Heart right ventricle (tissue), 16 donors: Measurements from ENCODE around the gene COL25A1. TPM values are rescaled to one million over a fixed set of nuclear protein-coding genes. Genes with fewer than 3 reads are reported as not detected.

Experiments used
- ATAC-seq, 8 donors: fragments of 200-7000 bp; cut with Tn5 transposase; one replicate each; pipeline ENCODE4 v1.9.1; 2020; ENCODE audit warnings: mild to moderate bottlenecking in 8 of 8, moderate library complexity in 8 of 8, moderate number of reproducible peaks in 1 of 8
- DNase-seq, 2 donors: peaks; one replicate each; pipeline ENCODE4 v3.0.0-alpha.2; 2020
- H3K27ac ChIP-seq, 10 donors: fragments of 200-600 bp; sonication (generic) in 2 of 10; one replicate each; pipeline versions ENCODE4 v1.5.0 to v1.8.0; 2020 to 2022; ENCODE audit warnings: mild to moderate bottlenecking in 3 of 10
- H3K27me3 ChIP-seq, 7 donors: fragments of 200-600 bp; one replicate each; pipeline ENCODE4 v1.8.0; 2021 to 2022; ENCODE audit warnings: mild to moderate bottlenecking in 2 of 7
- H3K36me3 ChIP-seq, 9 donors: fragments of 200-600 bp; sonication (generic) in 1 of 9; one replicate each; pipeline versions ENCODE4 v1.5.0 to v1.8.0; 2020 to 2022; ENCODE audit warnings: mild to moderate bottlenecking in 2 of 9
- H3K4me1 ChIP-seq, 9 donors: fragments of 200-600 bp; sonication (generic) in 1 of 9; one replicate each; pipeline versions ENCODE4 v1.5.0 to v1.8.0; 2020 to 2022; ENCODE audit warnings: mild to moderate bottlenecking in 4 of 9
- H3K4me3 ChIP-seq, 10 donors: fragments of 200-600 bp; sonication (generic) in 2 of 10; one replicate each; pipeline versions ENCODE4 v1.5.0 to v1.8.0; 2020 to 2022; ENCODE audit warnings: mild to moderate bottlenecking in 7 of 10, moderate library complexity in 2 of 10
- H3K9me3 ChIP-seq, 11 donors: fragments of 200-600 bp in 10 of 11; sonication (generic) in 2 of 11; one replicate each; pipeline versions ENCODE4 v1.5.0 to v1.8.0; 2013 to 2022; ENCODE audit warnings: mild to moderate bottlenecking in 2 of 11, control low read depth in 1 of 11, moderate library complexity in 1 of 11
- CTCF ChIP-seq, 9 donors: fragments of 200-600 bp; sonication (generic) in 2 of 9; IDR thresholded peaks; one replicate each; pipeline versions ENCODE4 v1.5.0 to v1.8.0; 2021 to 2022; ENCODE audit warnings: antibody characterized with exemption in 9 of 9, mild to moderate bottlenecking in 5 of 9, moderate library complexity in 1 of 9
- WGBS, 2 donors: extraction: QIAGEN DNeasy Blood & Tissue Kit; methylation state at CpG; one replicate each; pipeline ENCODE4 v1.1.7; 2013; ENCODE audit warnings: inconsistent platforms in 1 of 2; 5-methylcytosine and 5-hydroxymethylcytosine counted together
- intact Hi-C, 10 donors: fragments of 100-400 bp; cut with DNase I; formaldehyde crosslinking; loops; one replicate each; pipeline versions ENCODE4 v1.11.1 to v1.14.2; 2022
- polyA plus RNA-seq, 2 donors: library from polyadenylated mRNA; stranded (reverse); fragments of 200-250 nt; gene quantifications; one replicate each; pipeline ENCODE4 v1.2.3, GENCODE V29; 2013
- total RNA-seq, 10 donors: library from RNA; stranded (reverse); fragmentation: NEBNext Ultra II Directional in 3 of 10; extraction: Animal tissue kit (Norgen Biotek cat#: 25700) in 3 of 10; gene quantifications; one replicate each; pipeline versions ENCODE4 v1.2.1 to v1.2.4, GENCODE V29; 2021 to 2023
- donor health status: Arrhythmogenic right ventricular cardiomyopathy.
- donor health status: ischemic (EF 13 %, LVEDD 7.1; RV severe dilation, severe dysfunction).
- donor health status: healthy with polysubstance abuse.
- donor health status: DM: no; HTN: yes; CAD: no.
- donor health status: DM: no; HTN: no; CAD: no.
- donor health status: ischemic (EF 25% LVEDD 6.9; RV normal size, moderate dysfunction).
- donor health status: ischemic (EF 25% LVEDD 5.7; RV mildly dilated, moderate dysfunction).
- donor health status: healthy.
- donor health status: DM: yes; HTN: yes; CAD: no.
- donor health status: Ischemic cardiomyopathy.
- donor health status: ischemic (EF 35%, LVEDD 5.7; RV mildly dilated, moderate dysfunction).
- donor health status: nonischemic (EF 11% LVEDD 7.7; RV severe dilation, severe dysfunction).
- donor health status: DM: yes; HTN: yes; CAD: no.
- donor health status: PGD.
- donor health status: ischemic (EF 29% LVEDD 5.4; RV normal size, mild dysfunction).
- donor health status: nonischemic (EF 23%, LVEDD 6.1; RV moderate dilation, normal function).

The COL25A1 gene
- total and polyA plus RNA-seq, 12 donors, result 0.07 to 1.2 (median 0.41) TPM

GRCh38 chr4:109327641-109328040, 25.2 kb upstream of the COL25A1 start:
- no peak for TF ChIP-seq CTCF (IDR thresholded peaks at IDR 0.05)
- Histone ChIP-seq H3K27ac (no peak overlapping the region), H3K27me3 (no peaks in the 10 kb centered on the region), H3K9me3 (peaks cover 0 to 30% (median 9%) of the 10 kb centered on the region in 11 donors), H3K36me3 (no peaks in the 10 kb centered on the region), H3K4me3 (no peak overlapping the region), H3K4me1 (no peaks in the 10 kb centered on the region)
- intact Hi-C loops, result no loop called here
- ATAC-seq (no peak), DNase-seq (no peak)
- WGBS, 2 donors, result 90 to 93% methylated on average over 2 of the region's 2 CpGs

- no peak for DNase-seq
- ATAC-seq, result no peak
- H3K9me3 ChIP-seq, result peaks cover 0 to 40% (median 10%) of the 10 kb centered on the region in 11 donors
- no peak overlapping the region for H3K4me3 ChIP-seq
- no peak overlapping the region for H3K27ac ChIP-seq
- H3K36me3 ChIP-seq, result no peaks in the 10 kb centered on the region
- no peaks in the 10 kb centered on the region for H3K4me1 ChIP-seq
- no peaks in the 10 kb centered on the region for H3K27me3 ChIP-seq
- TF ChIP-seq CTCF (IDR thresholded peaks at IDR 0.05), result no peak
- 84 to 91% methylated on average over 2 of the region's 2 CpGs for WGBS, 2 donors
- intact Hi-C loops, result no loop called here
These were observed 23.2 kb upstream of the COL25A1 start for GRCh38 chr4:109325698-109326097.

GRCh38 chr4:109323348-109323747, 20.9 kb upstream of the COL25A1 start:
- Histone ChIP-seq H3K4me3 (no peak overlapping the region), H3K36me3 (no peaks in the 10 kb centered on the region), H3K4me1 (no peaks in the 10 kb centered on the region), H3K9me3 (peaks cover 0 to 42% (median 10%) of the 10 kb centered on the region in 11 donors), H3K27me3 (no peaks in the 10 kb centered on the region), H3K27ac (no peak overlapping the region)
- no peak for TF ChIP-seq CTCF (IDR thresholded peaks at IDR 0.05)
- no peak for ATAC-seq
- DNase-seq, result no peak
- intact Hi-C loops, result no loop called here

GRCh38 chr4:109321232-109321631, 18.8 kb upstream of the COL25A1 start:
- 91 to 96% methylated on average over 1 of the region's 1 CpG for WGBS, 2 donors
- DNase-seq (no peak), ATAC-seq (no peak)
- intact Hi-C loops, result no loop called here
- Histone ChIP-seq H3K27ac (no peak overlapping the region), H3K4me1 (no peaks in the 10 kb centered on the region), H3K9me3 (peaks cover 0 to 42% (median 10%) of the 10 kb centered on the region in 11 donors), H3K36me3 (no peaks in the 10 kb centered on the region), H3K4me3 (no peak overlapping the region), H3K27me3 (no peaks in the 10 kb centered on the region)
- no peak for TF ChIP-seq CTCF (IDR thresholded peaks at IDR 0.05)
